Mesendoderm (in vitro differentiated cells): ENCODE data around the gene XRN2.

Experiments
- DNase-seq: peaks from one replicate; pipeline ENCODE4 v3.0.0; 2013
- H2AK5ac ChIP-seq: 2 replicates; pipeline ENCODE4 v1.6.1; 2013; ENCODE audit warnings: low read length, inconsistent platforms
- H2BK120ac ChIP-seq: 2 replicates; pipeline ENCODE4 v1.6.1; 2013; ENCODE audit warnings: low read depth, mild to moderate bottlenecking, low read length, moderate library complexity, mixed read lengths
- H2BK15ac ChIP-seq: replicated peaks from 2 replicates; pipeline ENCODE4 v1.6.1; 2013; ENCODE audit warnings: low read depth, mild to moderate bottlenecking, moderate library complexity
- H2BK5ac ChIP-seq: 2 replicates; pipeline ENCODE4 v1.6.1; 2013; ENCODE audit warnings: low read length, inconsistent platforms
- H3K18ac ChIP-seq: 2 replicates; pipeline ENCODE4 v1.6.1; 2013; ENCODE audit warnings: mild to moderate bottlenecking, low read length, mixed read lengths
- H3K23ac ChIP-seq: one replicate; pipeline ENCODE4 v1.6.1; 2013; ENCODE audit warnings: low read length
- H3K27ac ChIP-seq: 2 replicates; pipeline ENCODE4 v1.5.1; 2013; ENCODE audit warnings: low read depth, mild to moderate bottlenecking, inconsistent platforms, low read length, moderate library complexity
- H3K27me3 ChIP-seq: 2 replicates; pipeline ENCODE4 v1.6.1; 2013; ENCODE audit warnings: low read length, control low read depth, mild to moderate bottlenecking, inconsistent platforms; ENCODE audit not compliant: insufficient read depth, poor library complexity
- H3K36me3 ChIP-seq: 2 replicates; pipeline ENCODE4 v1.6.1; 2013; ENCODE audit warnings: low read length, inconsistent platforms; ENCODE audit not compliant: control insufficient read depth, insufficient read depth
- H3K4ac ChIP-seq: one replicate; pipeline ENCODE4 v1.6.1; 2013; ENCODE audit warnings: low read depth, mild to moderate bottlenecking, low read length, moderate library complexity
- H3K4me1 ChIP-seq: 2 replicates; pipeline ENCODE4 v1.6.1; 2013; ENCODE audit warnings: low read depth, low read length, inconsistent platforms; ENCODE audit not compliant: control insufficient read depth
- H3K4me2 ChIP-seq: 2 replicates; pipeline ENCODE4 v1.6.1; 2013; ENCODE audit warnings: low read length
- H3K4me3 ChIP-seq: 2 replicates; pipeline ENCODE4 v1.5.1; 2013; ENCODE audit warnings: mild to moderate bottlenecking, low read length
- H3K56ac ChIP-seq: one replicate; pipeline ENCODE4 v1.6.1; 2013; ENCODE audit warnings: low read length
- H3K79me1 ChIP-seq: 2 replicates; pipeline ENCODE4 v1.6.1; 2013; ENCODE audit warnings: low read length, inconsistent platforms
- H3K79me2 ChIP-seq: 2 replicates; pipeline ENCODE4 v1.6.1; 2013; ENCODE audit warnings: mild to moderate bottlenecking, low read length; ENCODE audit not compliant: control insufficient read depth, insufficient read depth
- H3K9ac ChIP-seq: 2 replicates; pipeline ENCODE4 v1.6.1; 2013; ENCODE audit warnings: low read length, inconsistent platforms
- H4K5ac ChIP-seq: one replicate; pipeline ENCODE4 v1.6.1; 2013; ENCODE audit warnings: low read length
- H4K8ac ChIP-seq: one replicate; pipeline ENCODE4 v1.6.1; 2013; ENCODE audit warnings: low read depth, mild to moderate bottlenecking, control low read depth, low read length, moderate library complexity
- WGBS: extraction: QIAGEN DNeasy Blood & Tissue Kit; methylation state at CpG from one replicate; pipeline ENCODE4 v1.1.7; 2013; ENCODE audit warnings: low lambda C conversion rate, missing lambda C conversion rate; ENCODE audit not compliant: insufficient coverage; ENCODE audit errors: extremely low coverage; 5-methylcytosine and 5-hydroxymethylcytosine counted together

XRN2 gene

GRCh38 chr20:21302664-21303060, 469 bp upstream of the XRN2 start:
- Histone ChIP-seq H3K79me2 (peaks cover 20% of the 10 kb centered on the region), H3K18ac (peak overlapping the region; percentile 83), H3K36me3 (no peaks in the 10 kb centered on the region), H3K4me3 (peak overlapping the region; percentile 43), H3K4ac (peak overlapping the region; percentile 66), H3K9ac (peak overlapping the region; percentile 78), H3K23ac (peak overlapping the region; percentile 85), H4K8ac (peak overlapping the region; percentile 89), H3K79me1 (no peaks in the 10 kb centered on the region), H3K4me1 (peaks cover 2% of the 10 kb centered on the region), H3K56ac (peak overlapping the region; percentile 79), H4K5ac (peak overlapping the region; percentile 3), H2BK120ac (no peak overlapping the region), H2BK5ac (no peak overlapping the region), H3K27ac (peak overlapping the region; percentile 64), H3K4me2 (peak overlapping the region; percentile 64), H3K27me3 (no peaks in the 10 kb centered on the region), H2AK5ac (no peak overlapping the region), H2BK15ac (no peak overlapping the region)
- no peak for DNase-seq
- no CpG with 5 or more reads among the region's 12 CpGs for WGBS

- Histone ChIP-seq H3K79me2 (peaks cover 30% of the 10 kb centered on the region), H2BK15ac (no peak overlapping the region), H3K9ac (peak overlapping the region; percentile 90), H3K4me2 (peak overlapping the region; percentile 66), H3K27me3 (no peaks in the 10 kb centered on the region), H2BK5ac (no peak overlapping the region), H3K4me1 (peaks cover 2% of the 10 kb centered on the region), H3K36me3 (no peaks in the 10 kb centered on the region), H3K18ac (no peak overlapping the region), H3K27ac (peak overlapping the region; percentile 89), H3K56ac (peak overlapping the region; percentile 98), H4K5ac (no peak overlapping the region), H4K8ac (no peak overlapping the region), H2AK5ac (no peak overlapping the region), H3K4me3 (peak overlapping the region; percentile 52), H3K23ac (no peak overlapping the region), H3K79me1 (no peaks in the 10 kb centered on the region), H2BK120ac (no peak overlapping the region), H3K4ac (no peak overlapping the region)
- WGBS = no CpG with 5 or more reads among the region's 18 CpGs
- DNase-seq = no peak
Measured at GRCh38 chr20:21303872-21304586, 898 bp downstream of the XRN2 start.

GRCh38 chr20:21308340-21308739, 5.2 kb downstream of the XRN2 start:
- Histone ChIP-seq H4K8ac (no peak overlapping the region), H3K4me1 (no peaks in the 10 kb centered on the region), H4K5ac (no peak overlapping the region), H3K4ac (no peak overlapping the region), H3K36me3 (no peaks in the 10 kb centered on the region), H3K4me2 (no peak overlapping the region), H3K27ac (no peak overlapping the region), H2AK5ac (no peak overlapping the region), H3K79me2 (peaks cover 64% of the 10 kb centered on the region), H3K9ac (no peak overlapping the region), H3K27me3 (no peaks in the 10 kb centered on the region), H2BK120ac (no peak overlapping the region), H3K18ac (no peak overlapping the region), H3K79me1 (no peaks in the 10 kb centered on the region), H3K23ac (no peak overlapping the region), H3K4me3 (no peak overlapping the region), H2BK15ac (no peak overlapping the region), H3K56ac (no peak overlapping the region), H2BK5ac (no peak overlapping the region)
- no peak for DNase-seq
- no CpG with 5 or more reads among the region's 2 CpGs for WGBS

GRCh38 chr20:21309678-21310467, 6.7 kb downstream of the XRN2 start:
- no peak overlapping the region for H3K4me3 ChIP-seq
- no peak overlapping the region for H2BK5ac ChIP-seq
- no peak overlapping the region for H3K4ac ChIP-seq
- no peaks in the 10 kb centered on the region for H3K36me3 ChIP-seq
- H4K8ac ChIP-seq = no peak overlapping the region
- no peak overlapping the region for H3K4me2 ChIP-seq
- no peak overlapping the region for H3K9ac ChIP-seq
- peaks cover 65% of the 10 kb centered on the region for H3K79me2 ChIP-seq
- H2BK15ac ChIP-seq = no peak overlapping the region
- H3K27me3 ChIP-seq = no peaks in the 10 kb centered on the region
- WGBS = no CpG with 5 or more reads among the region's 2 CpGs
- H3K79me1 ChIP-seq = no peaks in the 10 kb centered on the region
- H3K18ac ChIP-seq = no peak overlapping the region
- peaks cover under 1% of the 10 kb centered on the region for H3K4me1 ChIP-seq
- H3K27ac ChIP-seq = no peak overlapping the region
- no peak for DNase-seq
- no peak overlapping the region for H2BK120ac ChIP-seq
- no peak overlapping the region for H3K23ac ChIP-seq
- H4K5ac ChIP-seq = no peak overlapping the region
- no peak overlapping the region for H3K56ac ChIP-seq
- H2AK5ac ChIP-seq = no peak overlapping the region

GRCh38 chr20:21312813-21313474, 9.8 kb downstream of the XRN2 start:
- H3K4me1 ChIP-seq = peaks cover 2% of the 10 kb centered on the region

More at GRCh38 chr20:21312813-21313474, 9.8 kb downstream of the XRN2 start:
- no peak overlapping the region for H2AK5ac ChIP-seq
- no peak overlapping the region for H3K27ac ChIP-seq
- no peak overlapping the region for H3K4me3 ChIP-seq
- no peaks in the 10 kb centered on the region for H3K27me3 ChIP-seq
- no peak overlapping the region for H2BK15ac ChIP-seq
- no peaks in the 10 kb centered on the region for H3K79me1 ChIP-seq
- no peak overlapping the region for H3K56ac ChIP-seq
- no peak overlapping the region for H3K4me2 ChIP-seq
- no peak overlapping the region for H3K18ac ChIP-seq
- H3K4ac ChIP-seq = no peak overlapping the region
- peaks cover 87% of the 10 kb centered on the region for H3K79me2 ChIP-seq
- no peak overlapping the region for H2BK120ac ChIP-seq
- no peaks in the 10 kb centered on the region for H3K36me3 ChIP-seq
- H2BK5ac ChIP-seq = no peak overlapping the region
- DNase-seq = no peak
- WGBS = no CpG with 5 or more reads among the region's 10 CpGs
- no peak overlapping the region for H4K5ac ChIP-seq
- no peak overlapping the region for H3K9ac ChIP-seq
- H4K8ac ChIP-seq = no peak overlapping the region
- H3K23ac ChIP-seq = no peak overlapping the region
